Stimulated activated CD4-positive, alpha-beta T cell treated with anti-CD3 and anti-CD28 coated beads, TNF-alpha, amount 100 ng/mL, for 4 hours (primary cell): ENCODE measurements around the gene WNT9A.
"Not testable (repeated sequence)": the region's sequence is repeated elsewhere in the genome, so short reads cannot be mapped to it uniquely, and the experiment has no call there.

Experiments used
- DNase-seq, 3 experiments: peaks; one replicate each; pipeline ENCODE4 v3.0.0-alpha.2; 2020; ENCODE audit warnings: low read depth in 3 of 3

Gene WNT9A

GRCh38 chr1:227910511-227911153 is 37.1 kb downstream of the WNT9A start:
- DNase-seq = no peak

GRCh38 chr1:227909923-227910328 is 37.8 kb downstream of the WNT9A start:
- not testable (repeated sequence) for DNase-seq

GRCh38 chr1:227909188-227909587 is 38.5 kb downstream of the WNT9A start:
- no peak for DNase-seq

GRCh38 chr1:227908359-227908758 is 39.4 kb downstream of the WNT9A start:
- no peak for DNase-seq

GRCh38 chr1:227907439-227908015 is 40.2 kb downstream of the WNT9A start:
- no peak for DNase-seq

- no peak for DNase-seq
Measured at GRCh38 chr1:227906550-227907071, 41.1 kb downstream of the WNT9A start.

GRCh38 chr1:227905573-227906487 is 41.9 kb downstream of the WNT9A start:
- no peak for DNase-seq

GRCh38 chr1:227904541-227905335 is 43.0 kb downstream of the WNT9A start:
- DNase-seq = no peak

GRCh38 chr1:227903614-227904501 is 43.9 kb downstream of the WNT9A start:
- no peak for DNase-seq

GRCh38 chr1:227903061-227903521 is 44.6 kb downstream of the WNT9A start:
- no peak for DNase-seq

GRCh38 chr1:227902641-227902990 is 45.1 kb downstream of the WNT9A start:
- DNase-seq = no peak

GRCh38 chr1:227901906-227902640 is 45.7 kb downstream of the WNT9A start:
- no peak for DNase-seq

- no peak for DNase-seq
Measured at GRCh38 chr1:227901239-227901905, 46.4 kb downstream of the WNT9A start.

- no peak for DNase-seq
Measured at GRCh38 chr1:227900571-227901051, 47.1 kb downstream of the WNT9A start.

GRCh38 chr1:227899820-227900449 is 47.8 kb downstream of the WNT9A start:
- DNase-seq = no peak

- DNase-seq = no peak
Measured at GRCh38 chr1:227899141-227899819, 48.5 kb downstream of the WNT9A start.

- no peak for DNase-seq
Measured at GRCh38 chr1:227898502-227899140, 49.1 kb downstream of the WNT9A start.
